Bronchial epithelial cell (primary cell): ENCODE measurements around the gene APP. TPM values are rescaled to one million over a fixed set of nuclear protein-coding genes. Genes with fewer than 3 reads are reported as not detected.

Experiments used
- DNase-seq: peaks from one replicate; pipeline ENCODE4 v3.0.0-alpha.2; 2010; ENCODE audit warnings: low read depth
- FAIRE-seq: peaks from 2 replicates; lab custom pipeline; 2011; peaks lifted over from hg19 to GRCh38; lab: Jason Lieb, UNC
- H3K27me3 ChIP-seq: 2 replicates; pipeline ENCODE4 v1.5.1; 2011; ENCODE audit warnings: low read length; ENCODE audit not compliant: control insufficient read depth, insufficient read depth
- H3K36me3 ChIP-seq: 2 replicates; pipeline ENCODE4 v1.5.1; 2011; ENCODE audit warnings: low read length; ENCODE audit not compliant: control insufficient read depth, insufficient read depth
- H3K4me3 ChIP-seq: 2 replicates; pipeline ENCODE4 v1.5.1; 2011; ENCODE audit warnings: mild to moderate bottlenecking, low read depth, low read length, control low read depth
- total RNA-seq: library from RNA; depleted of rRNA; stranded (reverse); fragments of >200 nt; gene quantifications from 2 replicates; pipeline ENCODE4 v1.2.1, GENCODE V29; 2014
- TF ChIP-seq, protein P1 (sequence below): IDR thresholded peaks from 2 replicates; pipeline ENCODE4 v1.5.1; 2011; ENCODE audit warnings: mild to moderate bottlenecking, moderate library complexity, low read length, control low read depth, inconsistent platforms; ENCODE audit not compliant: insufficient read depth, severe bottlenecking

The APP gene
- total RNA-seq, 1 donor from 2014 or later, result 745 TPM

DNA sequence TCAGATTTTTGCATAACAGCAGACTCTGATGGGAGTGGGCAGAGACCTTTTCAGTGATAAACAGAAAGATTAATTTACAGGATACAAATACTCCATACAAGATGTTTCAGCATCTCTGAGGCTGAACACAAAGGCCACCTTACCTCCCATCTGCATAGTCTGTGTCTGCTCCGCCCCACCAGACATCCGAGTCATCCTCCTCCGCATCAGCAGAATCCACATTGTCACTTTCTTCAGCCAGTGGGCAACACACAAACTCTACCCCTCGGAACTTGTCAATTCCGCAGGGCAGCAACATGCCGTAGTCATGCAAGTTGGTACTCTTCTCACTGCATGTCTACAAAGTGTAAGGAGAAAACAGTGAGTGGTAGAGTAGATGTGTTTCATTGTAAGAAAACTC, 119.7 kb downstream of the APP start:
- TF ChIP-seq, protein P1, sequence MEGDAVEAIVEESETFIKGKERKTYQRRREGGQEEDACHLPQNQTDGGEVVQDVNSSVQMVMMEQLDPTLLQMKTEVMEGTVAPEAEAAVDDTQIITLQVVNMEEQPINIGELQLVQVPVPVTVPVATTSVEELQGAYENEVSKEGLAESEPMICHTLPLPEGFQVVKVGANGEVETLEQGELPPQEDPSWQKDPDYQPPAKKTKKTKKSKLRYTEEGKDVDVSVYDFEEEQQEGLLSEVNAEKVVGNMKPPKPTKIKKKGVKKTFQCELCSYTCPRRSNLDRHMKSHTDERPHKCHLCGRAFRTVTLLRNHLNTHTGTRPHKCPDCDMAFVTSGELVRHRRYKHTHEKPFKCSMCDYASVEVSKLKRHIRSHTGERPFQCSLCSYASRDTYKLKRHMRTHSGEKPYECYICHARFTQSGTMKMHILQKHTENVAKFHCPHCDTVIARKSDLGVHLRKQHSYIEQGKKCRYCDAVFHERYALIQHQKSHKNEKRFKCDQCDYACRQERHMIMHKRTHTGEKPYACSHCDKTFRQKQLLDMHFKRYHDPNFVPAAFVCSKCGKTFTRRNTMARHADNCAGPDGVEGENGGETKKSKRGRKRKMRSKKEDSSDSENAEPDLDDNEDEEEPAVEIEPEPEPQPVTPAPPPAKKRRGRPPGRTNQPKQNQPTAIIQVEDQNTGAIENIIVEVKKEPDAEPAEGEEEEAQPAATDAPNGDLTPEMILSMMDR, result no peak
- Histone ChIP-seq H3K27me3 (no peaks in the 10 kb centered on the region), H3K36me3 (peaks cover 9% of the 10 kb centered on the region), H3K4me3 (no peak overlapping the region)
- DNase-seq (no peak), FAIRE-seq (no peak)

DNA sequence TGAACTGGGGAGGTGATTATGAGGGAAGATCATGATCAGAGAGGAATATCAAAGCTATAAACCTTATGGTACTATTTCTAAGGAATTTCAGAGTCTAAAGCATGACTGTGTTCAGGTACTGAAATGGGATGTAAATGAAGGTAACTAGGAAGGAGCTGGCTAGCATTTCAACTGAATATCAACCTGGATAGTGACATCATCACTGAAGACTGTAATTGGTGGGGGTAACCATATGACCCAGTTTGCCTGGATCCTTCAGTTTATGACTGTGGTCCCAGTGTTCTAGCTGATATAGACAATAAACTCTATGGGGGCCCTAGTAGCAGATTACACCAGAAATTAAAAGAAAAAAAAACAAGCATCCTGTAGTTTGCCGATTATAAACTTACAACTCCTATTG, 120.8 kb downstream of the APP start:
- Histone ChIP-seq H3K36me3 (peaks cover 9% of the 10 kb centered on the region), H3K27me3 (no peaks in the 10 kb centered on the region), H3K4me3 (no peak overlapping the region)
- DNase-seq (no peak), FAIRE-seq (no peak)
- TF ChIP-seq, protein P1, result no peak

DNA sequence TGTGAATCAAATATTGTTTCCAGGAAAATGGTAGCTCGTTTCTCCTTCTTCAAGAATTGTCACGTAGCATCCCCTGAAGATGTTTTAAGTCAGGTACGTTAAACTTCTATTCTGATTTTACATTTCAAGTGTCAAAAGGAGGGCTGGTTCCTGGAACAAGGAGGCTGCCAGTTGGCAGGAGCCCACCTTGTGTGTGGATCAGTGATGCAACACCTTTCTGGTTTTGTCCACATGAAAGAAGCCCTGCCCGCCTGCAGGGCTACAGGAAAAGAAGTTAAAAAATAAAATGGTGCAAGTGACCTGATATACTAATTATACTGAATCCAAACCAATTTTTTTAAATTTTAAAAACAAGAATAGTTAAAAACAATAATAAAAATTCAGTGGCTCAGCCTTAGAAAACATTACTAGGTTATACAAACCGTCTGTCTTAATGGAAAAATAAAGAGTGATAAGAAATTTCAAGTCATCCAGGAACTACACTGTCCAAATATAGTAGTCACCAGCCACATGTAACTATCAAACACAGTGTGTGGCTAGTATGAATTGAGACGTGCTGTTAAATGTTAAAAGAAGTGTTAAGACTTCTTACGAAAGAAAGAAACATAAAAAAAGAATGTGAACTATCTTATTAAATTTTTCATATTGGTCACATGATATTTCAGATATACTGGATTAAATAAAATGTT, 123.1 kb downstream of the APP start:
- DNase-seq (no peak), FAIRE-seq (no peak)
- Histone ChIP-seq H3K36me3 (peaks cover 9% of the 10 kb centered on the region), H3K27me3 (no peaks in the 10 kb centered on the region), H3K4me3 (no peak overlapping the region)
- TF ChIP-seq, protein P1, result no peak

DNA sequence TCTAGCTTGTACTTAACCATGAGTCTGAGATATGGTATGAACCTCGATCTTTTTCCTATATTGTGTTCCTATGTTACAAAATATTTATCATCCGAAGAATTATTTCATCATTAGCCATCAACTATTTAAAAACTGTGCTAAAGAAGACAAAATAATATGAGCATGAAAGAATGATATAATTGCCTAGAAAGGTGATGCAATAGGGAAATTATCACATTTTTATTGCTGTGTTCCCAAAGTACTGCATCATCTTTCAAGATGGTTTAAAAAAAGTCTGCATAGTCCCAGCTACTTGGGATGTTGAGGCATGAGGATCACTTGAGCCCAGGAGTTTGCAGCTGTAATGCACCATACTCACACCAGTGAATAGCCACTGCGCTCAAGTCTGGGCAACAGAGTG, 126.7 kb downstream of the APP start:
- DNase-seq (no peak), FAIRE-seq (no peak)
- TF ChIP-seq, protein P1, result no peak
- Histone ChIP-seq H3K36me3 (peaks cover 3% of the 10 kb centered on the region), H3K4me3 (no peak overlapping the region), H3K27me3 (no peaks in the 10 kb centered on the region)

DNA sequence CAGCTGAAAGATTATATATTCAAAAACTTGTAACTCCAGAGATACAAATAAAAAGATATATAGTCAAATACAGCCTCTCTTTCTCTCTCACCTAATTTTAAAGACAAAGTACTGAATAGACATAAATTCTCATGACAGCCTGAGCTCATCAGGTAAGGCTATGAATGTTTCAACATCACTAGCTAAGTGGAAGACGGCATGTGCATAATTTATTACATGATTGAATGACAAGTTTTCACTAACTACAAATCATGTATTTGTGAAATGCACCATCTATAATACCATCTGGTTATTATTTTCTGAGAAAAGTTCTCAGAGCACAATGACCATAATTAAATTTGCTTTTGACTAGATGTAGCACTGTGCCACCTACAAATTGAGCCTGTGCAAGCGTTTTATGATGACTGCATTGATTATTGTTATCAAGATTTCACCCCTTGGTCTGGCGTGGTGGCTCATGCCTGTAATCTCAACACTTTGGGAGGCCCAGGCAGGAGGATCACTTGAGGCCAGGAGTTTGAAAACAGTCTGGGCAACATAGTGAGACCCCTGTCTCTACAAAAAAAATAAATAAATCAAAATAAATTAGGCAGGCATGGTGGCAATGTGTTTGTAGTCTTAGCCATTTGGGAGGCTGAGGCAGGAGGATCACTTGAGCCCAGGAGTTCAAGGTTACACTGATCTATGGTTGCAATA, 128.2 kb downstream of the APP start:
- no peaks in the 10 kb centered on the region for H3K27me3 ChIP-seq
- H3K4me3 ChIP-seq, result no peak overlapping the region
- TF ChIP-seq, protein P1, result no peak
- peaks cover 1% of the 10 kb centered on the region for H3K36me3 ChIP-seq
- FAIRE-seq (no peak), DNase-seq (no peak)
